Amniotic epithelial cell (primary cell): ENCODE data around the gene JTB.

ENCODE experiments used
- DNase-seq: peaks from one replicate; pipeline ENCODE4 v3.0.0-alpha.2; 2010; ENCODE audit warnings: low read depth

Gene JTB

DNA sequence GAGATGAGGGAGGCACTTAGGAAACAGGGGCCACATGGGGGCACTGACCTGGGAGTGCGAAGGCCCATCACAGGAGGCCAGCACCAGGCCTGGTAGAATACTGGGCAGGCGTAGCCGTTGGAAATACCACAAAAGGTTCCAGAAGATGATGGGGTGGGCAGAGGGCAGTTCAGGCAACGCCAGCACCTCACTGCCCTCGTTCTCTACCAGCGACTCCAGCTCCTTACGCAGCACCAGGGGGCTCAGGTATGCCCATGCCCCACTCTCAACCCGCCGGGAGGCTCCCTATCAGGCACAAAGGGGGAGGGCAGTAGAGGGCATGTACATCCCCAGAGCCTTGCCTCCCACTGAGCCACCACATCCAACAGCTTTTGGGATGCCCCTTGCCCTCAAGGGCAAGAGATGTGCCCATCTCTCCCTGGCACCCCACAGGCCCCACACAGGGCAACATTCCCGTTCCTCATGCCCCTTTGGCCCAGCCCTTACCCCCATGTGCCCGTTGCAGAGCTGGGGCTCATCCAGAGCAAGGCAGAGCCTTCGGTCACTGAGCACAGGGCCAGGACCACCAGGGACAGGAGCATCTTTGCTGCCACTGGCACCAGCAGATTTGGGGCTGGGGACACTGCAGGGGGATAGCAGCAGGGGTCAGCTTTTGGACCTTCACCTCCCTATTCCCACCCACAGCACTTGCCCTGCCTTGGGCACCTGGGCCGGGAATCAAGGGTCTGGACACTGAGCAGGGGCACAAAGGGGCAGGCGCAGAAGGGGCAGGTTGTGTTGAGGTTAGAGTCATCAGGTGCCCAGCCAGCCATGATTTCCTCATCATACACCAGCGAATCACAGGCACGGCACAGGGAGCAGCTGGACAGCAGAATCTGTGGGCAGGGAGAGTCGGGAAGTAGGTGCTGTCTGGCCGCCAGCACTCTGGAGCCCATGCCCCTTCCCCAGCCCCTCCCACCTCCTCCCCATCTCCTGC is 45.0 kb downstream of the JTB start:
- DNase-seq: no peak

DNA sequence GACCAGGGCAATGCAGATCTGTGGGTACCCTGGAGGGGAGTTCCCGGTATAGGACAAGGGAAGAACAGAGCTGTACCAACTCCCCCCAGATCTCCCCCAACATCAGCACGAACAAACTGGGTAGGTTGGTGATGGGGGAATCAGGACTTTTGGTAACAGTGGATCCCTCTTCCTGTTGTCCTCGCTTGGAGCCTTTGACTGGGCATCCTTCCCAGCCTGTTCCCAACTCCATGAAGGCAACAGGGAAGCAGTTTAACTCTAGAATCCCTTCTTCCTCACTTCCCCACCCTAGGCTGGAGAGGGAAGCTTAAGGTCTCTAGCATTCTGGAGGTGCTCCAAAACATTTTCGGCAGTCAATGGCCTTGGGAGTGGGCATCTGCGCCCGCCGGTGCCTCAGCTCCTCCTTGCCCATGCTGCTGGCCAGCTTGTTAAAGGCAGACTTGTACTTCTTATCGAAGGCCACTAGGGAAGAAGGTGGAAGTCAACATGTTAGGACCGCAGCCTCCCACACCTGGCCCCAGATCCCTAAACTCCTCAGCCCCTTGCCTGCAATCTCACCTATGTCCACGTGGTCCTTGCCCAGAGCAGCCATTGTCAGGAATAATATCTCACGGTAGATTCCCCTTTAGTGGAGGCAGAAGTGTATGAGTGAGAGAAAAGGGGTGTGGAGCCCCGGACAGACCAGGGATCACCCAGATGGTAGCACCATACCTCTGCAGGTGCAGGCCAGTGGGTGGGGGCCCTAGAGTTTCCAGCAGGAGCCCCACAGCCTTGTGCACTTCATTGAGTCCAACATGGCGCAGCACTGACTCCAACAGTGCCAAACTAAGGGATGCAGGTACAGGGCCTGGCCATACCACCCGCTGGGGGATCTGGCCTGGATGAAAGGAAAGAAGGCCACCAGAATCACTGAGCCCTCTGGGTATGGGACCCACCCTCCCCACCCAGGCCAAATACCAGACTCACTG is 47.2 kb downstream of the JTB start:
- no peak for DNase-seq

GRCh38 chr1:153929426-153929825 is 48.0 kb downstream of the JTB start:
- no peak for DNase-seq

GRCh38 chr1:153928791-153929341 is 48.6 kb downstream of the JTB start:
- no peak for DNase-seq

- no peak for DNase-seq
Observed at GRCh38 chr1:153928245-153928644, 49.2 kb downstream of the JTB start.

DNA sequence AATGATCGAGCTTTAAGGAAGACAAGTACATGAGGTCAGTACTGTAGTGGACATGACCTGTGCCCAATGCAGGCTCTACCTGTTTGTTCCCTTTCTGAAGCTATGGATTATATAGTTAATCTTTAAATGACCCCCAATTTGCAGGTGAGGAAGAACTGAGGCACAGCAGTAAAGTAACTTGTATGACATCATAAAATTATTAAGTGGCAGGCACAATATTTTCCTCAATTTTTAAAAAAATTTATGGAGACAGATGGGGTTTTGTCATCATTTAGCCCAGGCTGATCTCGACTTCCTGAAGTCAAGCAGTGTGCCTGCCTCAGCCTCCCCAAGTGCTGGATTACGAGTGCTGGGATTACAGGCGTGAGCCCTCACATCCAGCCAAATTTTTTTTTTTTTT is 51.1 kb downstream of the JTB start:
- no peak for DNase-seq
